BLaER1 (cell line): ENCODE measurements around the gene CBR1.
"Not testable (repeated sequence)": the region's sequence is repeated elsewhere in the genome, so short reads cannot be mapped to it uniquely, and the experiment has no call there.

ENCODE experiments used
- H3K27ac ChIP-seq: shearing (Covaris generic); formaldehyde crosslinking; 2 replicates; pipeline ENCODE4 v1.8.1; 2022
- H3K27me3 ChIP-seq: shearing (Covaris generic); formaldehyde crosslinking; 2 replicates; pipeline ENCODE4 v1.8.1; 2022
- H3K36me3 ChIP-seq: shearing (Covaris generic); formaldehyde crosslinking; 2 replicates; pipeline ENCODE4 v1.8.1; 2022
- H3K4me1 ChIP-seq: shearing (Covaris generic); formaldehyde crosslinking; 2 replicates; pipeline ENCODE4 v1.8.1; 2022
- H3K4me2 ChIP-seq: shearing (Covaris generic); formaldehyde crosslinking; 2 replicates; pipeline ENCODE4 v1.8.1; 2022
- H3K4me3 ChIP-seq: shearing (Covaris generic); formaldehyde crosslinking; 2 replicates; pipeline ENCODE4 v1.8.1; 2022
- H3K9ac ChIP-seq: shearing (Covaris generic); formaldehyde crosslinking; 2 replicates; pipeline ENCODE4 v1.8.1; 2022
- H3K9me3 ChIP-seq: shearing (Covaris generic); formaldehyde crosslinking; 2 replicates; pipeline ENCODE4 v1.8.1; 2022
- H4K20me1 ChIP-seq: shearing (Covaris generic); formaldehyde crosslinking; 2 replicates; pipeline ENCODE4 v1.8.1; 2022
- Cebpa-rat ChIP-seq: shearing (Covaris generic); IDR thresholded peaks from 2 replicates; pipeline ENCODE4 v1.8.1; 2022

CBR1 gene

DNA sequence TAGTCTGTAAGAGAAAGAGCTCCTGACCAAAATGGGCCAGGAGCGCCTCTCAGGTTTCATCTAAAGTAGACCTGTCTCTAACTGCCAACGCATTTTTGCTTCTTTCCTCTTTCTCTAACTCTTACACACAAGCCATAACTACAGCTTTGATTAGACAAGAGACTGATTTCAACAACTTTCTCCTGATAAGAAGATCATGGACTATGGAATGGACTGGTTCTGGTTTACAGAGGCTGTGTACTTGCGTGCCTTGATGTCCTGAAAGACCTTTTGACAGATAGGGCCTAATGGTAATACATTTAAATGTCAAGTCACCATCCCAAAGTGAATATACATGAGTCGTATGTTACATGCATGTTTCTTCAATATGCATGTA is 5.8 kb upstream of the CBR1 start:
- H3K4me1 ChIP-seq: peaks cover 15% of the 10 kb centered on the region
- H3K27ac ChIP-seq: no peak overlapping the region
- H3K36me3 ChIP-seq: no peaks in the 10 kb centered on the region
- no peaks in the 10 kb centered on the region for H4K20me1 ChIP-seq
- H3K9me3 ChIP-seq: peaks cover 19% of the 10 kb centered on the region
- no peak overlapping the region for H3K9ac ChIP-seq
- no peaks in the 10 kb centered on the region for H3K27me3 ChIP-seq
- no peak overlapping the region for H3K4me2 ChIP-seq
- no peak overlapping the region for H3K4me3 ChIP-seq
- no peak for TF ChIP-seq Cebpa-rat

DNA sequence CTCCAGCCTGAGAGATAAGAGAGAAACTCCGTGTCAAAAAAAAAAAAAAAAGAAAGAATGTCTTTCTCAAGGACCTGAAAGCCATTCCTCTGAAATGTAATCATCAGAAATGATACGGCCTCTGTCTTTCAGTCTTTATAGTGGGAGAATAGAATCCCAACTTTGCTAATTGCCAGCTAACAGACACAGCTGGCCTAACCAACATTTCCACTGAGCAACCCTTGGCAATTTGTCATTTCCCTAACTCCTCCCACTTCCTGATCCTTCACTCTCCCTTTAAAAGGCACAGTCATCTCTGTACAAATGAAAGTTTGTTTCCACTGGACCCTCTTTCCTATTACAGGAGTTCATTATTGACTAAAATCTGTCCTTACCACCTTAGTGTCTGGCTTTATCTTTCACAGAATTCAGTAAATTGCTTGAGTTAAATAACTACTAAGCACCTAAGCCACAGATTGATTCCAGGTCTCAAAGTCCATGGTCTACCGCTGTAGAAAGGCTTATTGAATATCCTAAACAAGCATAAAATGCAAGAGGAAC is 4.3 kb upstream of the CBR1 start:
- Histone ChIP-seq H3K4me1 (peaks cover 19% of the 10 kb centered on the region), H3K27ac (no peak overlapping the region), H4K20me1 (no peaks in the 10 kb centered on the region), H3K36me3 (no peaks in the 10 kb centered on the region), H3K4me2 (no peak overlapping the region), H3K9me3 (peaks cover 25% of the 10 kb centered on the region), H3K4me3 (no peak overlapping the region), H3K9ac (no peak overlapping the region), H3K27me3 (no peaks in the 10 kb centered on the region)
- no peak for TF ChIP-seq Cebpa-rat

DNA sequence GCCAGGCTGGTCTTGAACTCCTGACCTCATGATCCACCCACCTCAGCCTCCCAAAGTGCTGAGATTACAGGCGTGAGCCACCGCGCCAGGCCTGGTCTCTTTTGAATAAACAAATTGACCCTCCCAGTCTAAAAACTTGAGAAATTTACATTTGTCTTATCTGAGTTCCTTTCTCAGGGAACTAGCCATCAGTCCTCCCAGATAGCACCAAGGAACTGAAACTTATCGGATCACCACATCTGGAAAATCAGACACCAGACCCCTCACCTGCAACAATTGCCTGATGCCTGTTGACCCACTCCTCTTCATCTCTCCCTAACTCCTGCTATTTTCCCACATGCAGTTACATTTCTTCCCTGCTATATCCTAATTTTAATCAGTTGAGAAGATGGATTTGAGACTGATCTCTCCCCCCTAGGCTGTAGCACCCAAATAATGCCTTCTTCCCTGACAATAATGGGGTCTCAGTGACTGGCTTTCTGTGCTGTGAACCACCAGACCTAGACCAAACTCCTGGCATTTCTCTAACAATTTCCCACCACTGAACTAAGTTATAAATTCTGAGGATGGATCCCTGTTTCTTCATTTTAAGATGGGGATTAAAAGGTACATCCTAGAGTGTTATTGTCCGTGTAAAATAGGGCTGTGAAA is 951 bp upstream of the CBR1 start:
- peaks cover 25% of the 10 kb centered on the region for H3K9me3 ChIP-seq
- peak overlapping the region; percentile 74 for H3K4me3 ChIP-seq
- H3K4me1 ChIP-seq: peaks cover 34% of the 10 kb centered on the region
- H4K20me1 ChIP-seq: no peaks in the 10 kb centered on the region
- no peak overlapping the region for H3K9ac ChIP-seq
- H3K36me3 ChIP-seq: peaks cover 27% of the 10 kb centered on the region
- TF ChIP-seq Cebpa-rat: no peak
- no peak overlapping the region for H3K27ac ChIP-seq
- H3K27me3 ChIP-seq: no peaks in the 10 kb centered on the region
- no peak overlapping the region for H3K4me2 ChIP-seq

DNA sequence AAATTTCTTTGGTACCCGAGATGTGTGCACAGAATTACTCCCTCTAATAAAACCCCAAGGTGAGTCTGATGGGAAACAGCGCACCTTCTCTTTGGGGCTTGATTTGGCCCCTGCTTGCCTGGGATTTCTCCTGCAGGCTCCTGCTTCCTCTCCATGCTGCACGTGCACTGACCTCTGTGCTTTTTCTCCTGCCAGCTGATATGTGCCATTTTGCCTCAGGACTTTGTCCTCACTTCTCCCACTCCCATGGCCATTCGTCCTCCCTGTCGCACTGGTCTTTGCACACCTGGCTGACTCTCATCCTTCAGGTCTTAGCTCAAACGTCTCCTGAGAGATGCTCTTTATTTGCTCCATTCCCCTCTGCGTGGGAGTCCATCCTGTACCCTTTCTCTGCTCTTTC is 1.2 kb downstream of the CBR1 start:
- Histone ChIP-seq H3K4me1 (peaks cover 31% of the 10 kb centered on the region), H3K27me3 (no peaks in the 10 kb centered on the region), H3K4me2 (peak overlapping the region; percentile 93), H4K20me1 (no peaks in the 10 kb centered on the region), H3K9me3 (peaks cover 25% of the 10 kb centered on the region), H3K27ac (no peak overlapping the region), H3K9ac (no peak overlapping the region), H3K4me3 (no peak overlapping the region), H3K36me3 (peaks cover 27% of the 10 kb centered on the region)
- TF ChIP-seq Cebpa-rat: no peak

DNA sequence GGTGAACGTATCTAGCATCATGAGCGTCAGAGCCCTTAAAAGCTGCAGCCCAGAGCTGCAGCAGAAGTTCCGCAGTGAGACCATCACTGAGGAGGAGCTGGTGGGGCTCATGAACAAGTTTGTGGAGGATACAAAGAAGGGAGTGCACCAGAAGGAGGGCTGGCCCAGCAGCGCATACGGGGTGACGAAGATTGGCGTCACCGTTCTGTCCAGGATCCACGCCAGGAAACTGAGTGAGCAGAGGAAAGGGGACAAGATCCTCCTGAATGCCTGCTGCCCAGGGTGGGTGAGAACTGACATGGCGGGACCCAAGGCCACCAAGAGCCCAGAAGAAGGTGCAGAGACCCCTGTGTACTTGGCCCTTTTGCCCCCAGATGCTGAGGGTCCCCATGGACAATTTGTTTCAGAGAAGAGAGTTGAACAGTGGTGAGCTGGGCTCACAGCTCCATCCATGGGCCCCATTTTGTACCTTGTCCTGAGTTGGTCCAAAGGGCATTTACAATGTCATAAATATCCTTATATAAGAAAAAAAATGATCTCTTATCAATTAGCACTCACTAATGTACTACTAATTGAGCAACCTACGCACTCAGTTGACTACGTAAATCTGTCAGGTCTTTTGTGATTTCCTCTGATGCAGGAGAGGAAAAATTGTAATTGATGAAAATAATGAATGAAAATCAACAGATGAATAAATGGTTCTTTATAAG is 2.8 kb downstream of the CBR1 start:
- Histone ChIP-seq H3K4me1 (peaks cover 31% of the 10 kb centered on the region), H3K9me3 (peaks cover 20% of the 10 kb centered on the region), H3K4me2 (no peak overlapping the region), H3K9ac (no peak overlapping the region), H4K20me1 (no peaks in the 10 kb centered on the region), H3K4me3 (no peak overlapping the region), H3K27me3 (no peaks in the 10 kb centered on the region), H3K36me3 (peaks cover 27% of the 10 kb centered on the region), H3K27ac (no peak overlapping the region)
- TF ChIP-seq Cebpa-rat: no peak

DNA sequence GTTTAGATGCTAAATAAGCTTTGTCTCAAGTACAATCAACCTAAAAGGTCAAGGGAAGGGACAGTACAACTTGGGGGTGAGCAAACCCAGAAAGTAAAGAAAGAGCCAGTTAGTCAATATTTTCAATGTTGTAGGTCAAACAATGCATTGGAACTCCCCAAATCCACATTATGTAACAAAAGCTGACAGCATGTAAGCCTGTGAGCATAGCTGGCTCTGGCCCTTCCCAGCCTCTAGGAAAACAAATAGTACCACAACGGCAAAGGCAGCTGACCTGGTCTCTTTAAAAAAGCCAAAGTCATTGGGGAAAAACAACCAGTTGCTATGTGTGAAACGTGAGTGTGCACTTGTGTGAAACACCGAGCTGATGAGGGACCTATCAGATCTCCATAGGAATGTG is 3.4 kb downstream of the CBR1 start:
- Histone ChIP-seq H3K36me3 (peaks cover 27% of the 10 kb centered on the region), H3K27me3 (no peaks in the 10 kb centered on the region), H4K20me1 (no peaks in the 10 kb centered on the region), H3K9me3 (peaks cover 15% of the 10 kb centered on the region), H3K27ac (no peak overlapping the region), H3K4me2 (no peak overlapping the region), H3K4me1 (peaks cover 31% of the 10 kb centered on the region), H3K4me3 (no peak overlapping the region), H3K9ac (no peak overlapping the region)
- no peak for TF ChIP-seq Cebpa-rat

DNA sequence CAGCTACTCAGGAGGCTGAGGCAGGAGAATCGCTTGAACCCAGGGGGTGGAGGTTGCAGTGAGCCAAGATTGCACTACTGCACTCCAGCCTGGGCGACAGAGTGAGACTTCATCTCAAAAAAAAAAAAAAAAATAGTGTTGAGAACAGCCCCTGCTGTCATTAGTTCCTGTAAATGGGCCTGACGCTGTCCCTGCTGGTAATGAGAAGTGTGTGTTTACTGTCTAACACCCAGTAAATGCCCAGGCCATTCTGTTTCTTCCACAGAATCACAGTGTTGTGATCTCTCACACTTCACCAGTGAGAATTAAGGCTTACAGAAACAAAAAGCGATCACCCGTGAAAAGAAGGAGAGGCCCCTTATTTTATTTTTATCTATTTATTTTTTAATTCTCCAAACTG is 4.1 kb downstream of the CBR1 start:
- H3K4me3 ChIP-seq, H3K4me2 ChIP-seq, H4K20me1 ChIP-seq, H3K27ac ChIP-seq, H3K27me3 ChIP-seq, H3K9ac ChIP-seq, H3K9me3 ChIP-seq: not testable (repeated sequence)
- H3K36me3 ChIP-seq: peaks cover 27% of the 10 kb centered on the region
- H3K4me1 ChIP-seq: peaks cover 36% of the 10 kb centered on the region

DNA sequence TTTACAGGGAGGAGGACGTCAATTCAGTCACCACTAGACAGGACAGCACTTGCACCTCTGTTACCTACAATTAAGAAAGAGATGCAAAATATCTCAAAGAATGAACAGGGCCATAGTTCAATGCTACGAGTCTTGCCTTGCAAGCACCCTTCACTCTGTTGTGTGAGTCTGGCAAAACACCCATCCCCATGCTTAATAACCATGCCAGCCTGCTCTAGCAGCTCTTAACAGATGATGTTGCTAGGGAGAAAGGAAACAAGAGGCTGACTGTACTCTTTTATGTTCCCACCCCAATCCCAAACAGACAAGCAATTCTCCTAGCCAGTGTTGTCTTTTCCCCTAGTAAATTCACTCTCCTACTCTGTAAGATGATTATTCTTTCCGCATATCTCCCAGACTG is 5.3 kb downstream of the CBR1 start:
- Histone ChIP-seq H3K4me1 (peaks cover 36% of the 10 kb centered on the region), H3K4me2 (no peak overlapping the region), H3K9me3 (no peaks in the 10 kb centered on the region), H3K27ac (no peak overlapping the region), H3K9ac (no peak overlapping the region), H3K36me3 (peaks cover 27% of the 10 kb centered on the region), H3K27me3 (no peaks in the 10 kb centered on the region), H3K4me3 (no peak overlapping the region), H4K20me1 (no peaks in the 10 kb centered on the region)
- TF ChIP-seq Cebpa-rat: no peak

DNA sequence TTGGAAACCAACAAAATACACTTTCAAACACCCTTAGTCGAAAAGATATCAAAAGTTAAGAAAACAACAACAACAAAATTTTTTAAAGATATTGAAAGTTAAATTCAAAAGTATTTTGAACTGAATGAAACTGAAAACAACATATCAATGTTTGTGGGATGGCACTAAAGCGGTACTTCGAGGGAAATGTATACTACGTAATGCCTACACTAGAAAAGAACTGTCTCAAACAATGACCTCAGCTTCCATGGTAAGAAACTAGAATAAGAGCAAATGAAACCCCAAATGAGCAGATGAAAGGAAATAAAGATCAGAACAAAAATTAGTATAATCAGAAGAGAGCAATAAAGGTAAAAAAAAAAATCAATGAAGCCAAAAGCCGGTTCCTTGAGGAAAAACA is 6.1 kb downstream of the CBR1 start:
- peaks cover 25% of the 10 kb centered on the region for H3K36me3 ChIP-seq
- no peak overlapping the region for H3K27ac ChIP-seq
- H3K9ac ChIP-seq: no peak overlapping the region
- no peaks in the 10 kb centered on the region for H3K9me3 ChIP-seq
- H3K4me3 ChIP-seq: no peak overlapping the region
- TF ChIP-seq Cebpa-rat: no peak
- no peaks in the 10 kb centered on the region for H4K20me1 ChIP-seq
- H3K4me2 ChIP-seq: no peak overlapping the region
- H3K4me1 ChIP-seq: peaks cover 28% of the 10 kb centered on the region
- H3K27me3 ChIP-seq: no peaks in the 10 kb centered on the region

DNA sequence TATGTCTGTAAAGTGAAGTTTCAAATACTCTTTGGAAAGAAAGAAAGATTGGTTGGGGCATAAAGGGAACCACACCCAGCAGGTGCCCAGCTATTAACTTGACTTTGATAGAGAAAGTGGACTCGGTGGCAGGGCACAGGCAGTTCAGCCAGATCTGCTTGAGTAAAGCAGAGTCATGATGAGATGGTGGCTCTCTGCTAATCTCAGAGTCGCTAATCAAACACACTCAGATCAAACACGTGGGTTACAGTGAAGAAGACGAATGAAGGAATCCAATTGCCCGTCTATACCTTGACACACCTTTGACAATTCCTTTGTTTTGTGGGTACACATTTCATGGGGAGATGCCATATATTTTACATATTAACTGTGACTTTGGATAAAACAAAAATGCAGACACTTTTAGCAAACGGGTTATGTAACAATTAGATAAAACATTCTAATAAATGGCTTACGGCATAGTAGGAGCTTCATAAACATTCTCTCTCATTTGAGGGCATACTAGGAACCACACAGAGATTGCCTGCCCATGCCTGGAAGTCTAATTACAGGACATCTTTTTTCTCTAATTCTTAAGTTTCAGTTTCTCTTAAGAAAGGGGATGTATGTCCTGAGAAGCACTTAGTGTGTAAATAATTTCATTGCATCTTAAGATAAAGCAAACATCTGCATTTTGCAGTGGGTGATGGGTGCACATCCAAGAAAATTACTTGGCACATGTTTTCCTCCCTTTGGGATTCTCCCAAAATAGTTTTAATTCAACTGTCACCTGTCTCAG is 7.2 kb downstream of the CBR1 start:
- H3K4me3 ChIP-seq: no peak overlapping the region
- no peak overlapping the region for H3K4me2 ChIP-seq
- H3K4me1 ChIP-seq: peaks cover 17% of the 10 kb centered on the region
- no peak overlapping the region for H3K27ac ChIP-seq
- H3K9me3 ChIP-seq: no peaks in the 10 kb centered on the region
- H4K20me1 ChIP-seq: no peaks in the 10 kb centered on the region
- no peak for TF ChIP-seq Cebpa-rat
- H3K27me3 ChIP-seq: no peaks in the 10 kb centered on the region
- H3K9ac ChIP-seq: no peak overlapping the region
- H3K36me3 ChIP-seq: peaks cover 14% of the 10 kb centered on the region
